Hematopoietic multipotent progenitor cell treated with erythropoietin and hydrocortisone succinate and interleukin-3 and kit ligand, for 6 days (in vitro differentiated cells): ENCODE measurements around the gene COL8A1.
"Not testable (repeated sequence)": the region's sequence is repeated elsewhere in the genome, so short reads cannot be mapped to it uniquely, and the experiment has no call there.

Experiments
- DNase-seq: peaks from one replicate; pipeline ENCODE4 v3.0.0-alpha.2; 2015

The COL8A1 gene

GRCh38 chr3:99638167-99638948 is at the start of gene COL8A1:
Gene COL8A1, plus strand, starts transcription at chr3:99638594. Its CDS starts 152,089 bp downstream, at chr3:99790683.
- DNase-seq: no peak

- DNase-seq: not testable (repeated sequence)
Observed at GRCh38 chr3:99589168-99589567, 49.2 kb upstream of the COL8A1 start.

- DNase-seq: no peak
Observed at GRCh38 chr3:99599894-99600293, 38.5 kb upstream of the COL8A1 start.

- no peak for DNase-seq
Observed at GRCh38 chr3:99601515-99601914, 36.9 kb upstream of the COL8A1 start.

GRCh38 chr3:99602183-99602582 is 36.2 kb upstream of the COL8A1 start:
- no peak for DNase-seq

GRCh38 chr3:99607151-99607550 is 31.2 kb upstream of the COL8A1 start:
- no peak for DNase-seq

GRCh38 chr3:99614768-99615167 is 23.6 kb upstream of the COL8A1 start:
- no peak for DNase-seq

- DNase-seq: no peak
Observed at GRCh38 chr3:99620077-99620767, 18.2 kb upstream of the COL8A1 start.

- no peak for DNase-seq
Observed at GRCh38 chr3:99620976-99621375, 17.4 kb upstream of the COL8A1 start.

GRCh38 chr3:99624496-99625236 is 13.7 kb upstream of the COL8A1 start:
- no peak for DNase-seq

- no peak for DNase-seq
Observed at GRCh38 chr3:99625237-99625622, 13.2 kb upstream of the COL8A1 start.

GRCh38 chr3:99625643-99626416 is 12.6 kb upstream of the COL8A1 start:
- DNase-seq: no peak

GRCh38 chr3:99626417-99626788 is 12.0 kb upstream of the COL8A1 start:
- no peak for DNase-seq

GRCh38 chr3:99627062-99627826 is 11.2 kb upstream of the COL8A1 start:
- no peak for DNase-seq

GRCh38 chr3:99630815-99631214 is 7.6 kb upstream of the COL8A1 start:
- no peak for DNase-seq

GRCh38 chr3:99633887-99634558 is 4.4 kb upstream of the COL8A1 start:
- no peak for DNase-seq

- no peak for DNase-seq
Observed at GRCh38 chr3:99634881-99635280, 3.5 kb upstream of the COL8A1 start.

GRCh38 chr3:99635348-99635747 is 3.0 kb upstream of the COL8A1 start:
- no peak for DNase-seq

GRCh38 chr3:99637016-99637367 is 1.4 kb upstream of the COL8A1 start:
- DNase-seq: no peak

- DNase-seq: no peak
Observed at GRCh38 chr3:99637368-99638111, 854 bp upstream of the COL8A1 start.

GRCh38 chr3:99639579-99639978 is 1.2 kb downstream of the COL8A1 start:
- no peak for DNase-seq
